ENCODE data around the gene SLC46A2. TPM values are rescaled to one million over a fixed set of nuclear protein-coding genes. Genes with fewer than 3 reads are reported as not detected.

SLC46A2 gene
- total RNA-seq, 1 experiment from 2014 or later = not detected

- no peak for TF ChIP-seq CTCF (conservative IDR thresholded peaks at IDR 0.05; ENCODE audit: low read depth, low read length)
- TF ChIP-seq EZH2 (IDR thresholded peaks at IDR 0.05; ENCODE audit: borderline replicate concordance, low read depth, low read length, poor library complexity, severe bottlenecking) = no peak
- ChIA-PET CTCF (no interaction called here), POLR2A (ENCODE audit: low non-redundant PET) (no interaction called here)
- no peak for DNase-seq (ENCODE audit: low spot score)
- no peak overlapping the region for H3K4me3 ChIP-seq (ENCODE audit: low read depth, low read length, poor library complexity, severe bottlenecking)
- H3K4me1 ChIP-seq (ENCODE audit: insufficient read depth, low read length, poor library complexity, severe bottlenecking) = no peaks in the 10 kb centered on the region
- no peaks in the 10 kb centered on the region for H3K9me3 ChIP-seq (ENCODE audit: low read depth, low read length, poor library complexity, severe bottlenecking)
- no peaks in the 10 kb centered on the region for H3K27me3 ChIP-seq (replicated peaks; ENCODE audit: insufficient read depth, low read depth, low read length, poor library complexity)
- no peaks in the 10 kb centered on the region for H3K36me3 ChIP-seq (ENCODE audit: insufficient read depth, low read length, poor library complexity, severe bottlenecking)
- no peak overlapping the region for H3K27ac ChIP-seq (ENCODE audit: low read depth, low read length, poor library complexity, severe bottlenecking)
- BruUV-seq (replicated peaks) = no TSS peak
- intact Hi-C loops (cut with micrococcal nuclease; ENCODE audit: unreplicated experiment) = no loop called here
Measured at GRCh38 chr9:112842555-112842954, 48.1 kb downstream of the SLC46A2 start.

DNA sequence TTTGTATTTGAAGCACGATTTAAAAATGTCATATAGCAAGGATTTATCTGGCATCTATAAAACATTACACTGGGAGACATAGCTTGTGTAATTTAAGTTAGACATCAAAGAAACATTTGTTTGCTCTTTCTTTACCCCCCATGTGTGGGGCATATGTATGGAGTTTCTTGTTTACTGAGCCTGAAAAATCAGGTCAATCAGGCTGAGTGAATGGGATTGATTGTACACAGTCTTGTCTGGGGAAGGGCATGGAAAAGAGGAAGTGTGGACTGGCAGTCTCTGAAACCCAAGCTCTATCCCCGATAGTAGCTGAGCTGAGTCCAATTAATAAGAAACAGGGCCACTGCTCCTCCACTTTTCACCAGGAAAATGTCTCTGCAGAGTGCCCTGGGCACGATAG is 49.4 kb downstream of the SLC46A2 start:
- intact Hi-C loops (cut with micrococcal nuclease; ENCODE audit: unreplicated experiment) = no loop called here
- DNase-seq (ENCODE audit: low spot score) = no peak
- POLR2A ChIA-PET (ENCODE audit: low non-redundant PET) = no interaction called here
- no peaks in the 10 kb centered on the region for H3K4me1 ChIP-seq (ENCODE audit: insufficient read depth, low read length, poor library complexity, severe bottlenecking)
- H3K36me3 ChIP-seq (ENCODE audit: insufficient read depth, low read length, poor library complexity, severe bottlenecking) = no peaks in the 10 kb centered on the region
- CTCF ChIA-PET = no interaction called here
- TF ChIP-seq CTCF (conservative IDR thresholded peaks at IDR 0.05; ENCODE audit: low read depth, low read length) (no peak), EZH2 (IDR thresholded peaks at IDR 0.05; ENCODE audit: borderline replicate concordance, low read depth, low read length, poor library complexity, severe bottlenecking) (no peak)
- H3K4me3 ChIP-seq (ENCODE audit: low read depth, low read length, poor library complexity, severe bottlenecking) = no peak overlapping the region
- no peaks in the 10 kb centered on the region for H3K27me3 ChIP-seq (replicated peaks; ENCODE audit: insufficient read depth, low read depth, low read length, poor library complexity)
- H3K27ac ChIP-seq (ENCODE audit: low read depth, low read length, poor library complexity, severe bottlenecking) = no peak overlapping the region
- no TSS peak for BruUV-seq (replicated peaks)
- no peaks in the 10 kb centered on the region for H3K9me3 ChIP-seq (ENCODE audit: low read depth, low read length, poor library complexity, severe bottlenecking)

DNA sequence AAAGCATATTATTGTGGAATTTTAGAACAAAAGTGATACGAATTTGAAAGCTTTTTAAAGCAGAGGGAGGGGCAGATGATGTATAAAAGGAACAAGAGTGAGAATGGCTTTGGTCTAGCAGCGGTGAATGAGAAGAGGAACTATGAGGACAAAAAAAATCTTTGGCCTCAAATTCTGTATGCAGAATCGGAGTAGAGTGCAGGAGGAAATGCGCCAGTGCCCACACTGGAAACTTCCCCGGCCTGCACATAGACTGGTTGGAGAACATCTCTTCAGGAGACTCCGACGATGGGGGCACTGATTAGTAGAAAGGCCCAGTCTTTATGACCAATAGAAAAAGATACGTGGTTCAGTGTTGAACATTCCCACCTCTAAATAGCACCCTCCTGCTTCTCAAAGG is 51.3 kb downstream of the SLC46A2 start:
- Histone ChIP-seq H3K9me3 (ENCODE audit: low read depth, low read length, poor library complexity, severe bottlenecking) (no peaks in the 10 kb centered on the region), H3K27ac (ENCODE audit: low read depth, low read length, poor library complexity, severe bottlenecking) (no peak overlapping the region), H3K4me1 (ENCODE audit: insufficient read depth, low read length, poor library complexity, severe bottlenecking) (no peaks in the 10 kb centered on the region), H3K4me3 (ENCODE audit: low read depth, low read length, poor library complexity, severe bottlenecking) (no peak overlapping the region), H3K27me3 (replicated peaks; ENCODE audit: insufficient read depth, low read depth, low read length, poor library complexity) (no peaks in the 10 kb centered on the region), H3K36me3 (ENCODE audit: insufficient read depth, low read length, poor library complexity, severe bottlenecking) (no peaks in the 10 kb centered on the region)
- ChIA-PET POLR2A (ENCODE audit: low non-redundant PET) (no interaction called here), CTCF (no interaction called here)
- TF ChIP-seq EZH2 (IDR thresholded peaks at IDR 0.05; ENCODE audit: borderline replicate concordance, low read depth, low read length, poor library complexity, severe bottlenecking) (no peak), CTCF (conservative IDR thresholded peaks at IDR 0.05; ENCODE audit: low read depth, low read length) (no peak)
- BruUV-seq (replicated peaks) = no TSS peak
- intact Hi-C loops (cut with micrococcal nuclease; ENCODE audit: unreplicated experiment) = no loop called here
- no peak for DNase-seq (ENCODE audit: low spot score)
